ENCODE results near the gene VSIR.
A peak's percentile ranks its signal among the peaks of the same experiment; 100 is the strongest.

Gene VSIR

DNA sequence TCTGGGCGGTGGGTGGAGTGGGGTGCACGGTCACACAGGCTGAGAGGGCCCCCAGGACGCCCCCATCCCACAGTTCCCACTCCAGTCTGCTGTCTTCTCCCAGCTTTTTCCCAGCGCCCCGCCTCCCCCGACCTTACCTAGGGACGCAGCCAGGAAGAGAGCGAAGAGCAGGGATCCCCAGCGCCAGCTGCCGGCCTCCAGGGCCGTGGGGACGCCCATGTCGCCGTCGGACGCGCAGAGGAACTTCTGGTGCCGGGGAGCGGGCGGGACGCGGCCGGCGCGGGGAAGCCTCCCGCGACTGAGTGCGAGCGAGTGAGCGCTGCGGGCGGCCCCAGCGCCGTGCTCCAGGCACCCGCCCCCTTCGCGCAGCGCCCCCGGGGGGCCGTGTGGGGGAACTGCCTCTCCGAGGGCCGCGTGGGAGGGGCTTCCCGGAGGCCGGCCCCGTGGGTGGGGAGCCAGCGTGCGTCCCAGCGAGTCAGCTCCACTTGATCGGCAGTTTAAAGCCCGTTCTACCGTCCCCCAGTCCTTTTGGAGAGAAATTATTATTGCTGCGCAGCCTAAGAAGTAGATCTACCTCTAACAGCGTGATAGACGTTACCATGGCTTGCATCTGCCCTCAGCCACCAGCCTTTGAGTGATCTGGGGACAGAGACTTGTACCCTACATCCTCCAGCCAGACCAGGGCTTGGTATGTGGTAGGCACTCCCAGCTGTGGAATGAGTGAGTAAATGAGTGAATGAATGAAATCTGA lies at the start of gene VSIR:
TSS of gene VSIR (minus strand) at position 300 of the 751 bp plus-strand sequence. CDS start at position 219, 81 bp downstream.
- peak; percentile 97 for DNase-seq

DNA sequence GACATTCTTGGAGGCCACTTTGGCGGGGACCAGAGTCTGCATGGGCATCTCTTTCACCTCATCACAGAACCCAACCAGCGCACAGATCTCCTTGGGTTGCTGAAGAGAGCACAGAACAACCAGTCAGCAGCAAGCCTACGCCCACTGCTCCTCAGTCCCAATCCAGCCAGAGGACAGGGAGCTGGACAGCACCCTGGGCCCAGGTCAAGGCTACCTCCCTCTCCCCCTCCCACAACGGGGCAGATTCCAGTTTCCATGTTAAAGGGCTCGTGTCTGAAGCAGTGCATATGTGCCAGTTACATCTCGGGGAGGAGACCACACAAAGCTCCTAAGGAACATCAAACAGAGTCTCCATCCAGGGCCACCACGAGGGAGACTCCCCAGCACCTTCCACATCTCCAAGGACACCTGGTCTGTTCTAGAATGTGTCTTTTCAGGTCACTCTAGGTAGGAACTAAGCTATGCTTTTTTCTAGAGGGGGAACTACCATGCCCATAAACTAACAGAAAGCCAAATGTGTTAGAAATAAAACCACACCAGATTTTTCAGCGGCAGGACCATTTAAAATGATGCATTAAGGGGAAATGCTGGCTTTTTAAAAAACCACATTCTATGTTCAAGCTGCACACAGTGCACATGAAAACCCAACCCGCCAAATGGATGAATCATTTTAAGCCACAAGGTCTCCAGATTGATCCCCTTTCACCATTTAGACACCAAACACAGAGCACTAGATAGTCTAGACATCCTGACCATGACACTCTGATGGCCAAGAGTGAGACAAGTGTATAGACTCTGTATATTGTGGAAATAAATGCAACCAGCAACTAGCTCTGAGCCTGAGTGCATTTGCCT lies 48.8 kb upstream of the VSIR start:
- DNase-seq, result no peak

DNA sequence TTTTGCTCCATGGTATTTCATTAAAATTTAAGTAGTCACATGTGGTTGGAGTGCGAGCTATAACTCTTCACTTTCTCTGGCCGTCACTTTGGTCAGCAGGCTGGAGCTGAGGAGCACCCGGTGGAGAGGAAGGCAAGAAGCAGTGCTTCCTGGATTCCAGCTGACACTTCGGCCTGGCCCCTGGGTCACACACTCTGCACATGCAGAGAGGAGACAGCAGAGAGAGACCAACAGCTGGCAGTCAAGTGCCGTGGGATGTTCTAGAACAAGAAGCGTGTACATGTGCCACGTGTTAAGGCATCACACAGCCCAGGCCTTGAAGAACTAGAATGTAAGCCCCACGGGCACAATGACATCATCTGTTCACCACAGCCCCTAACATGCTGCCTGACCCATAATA lies 47.6 kb upstream of the VSIR start:
- no peak for DNase-seq

DNA sequence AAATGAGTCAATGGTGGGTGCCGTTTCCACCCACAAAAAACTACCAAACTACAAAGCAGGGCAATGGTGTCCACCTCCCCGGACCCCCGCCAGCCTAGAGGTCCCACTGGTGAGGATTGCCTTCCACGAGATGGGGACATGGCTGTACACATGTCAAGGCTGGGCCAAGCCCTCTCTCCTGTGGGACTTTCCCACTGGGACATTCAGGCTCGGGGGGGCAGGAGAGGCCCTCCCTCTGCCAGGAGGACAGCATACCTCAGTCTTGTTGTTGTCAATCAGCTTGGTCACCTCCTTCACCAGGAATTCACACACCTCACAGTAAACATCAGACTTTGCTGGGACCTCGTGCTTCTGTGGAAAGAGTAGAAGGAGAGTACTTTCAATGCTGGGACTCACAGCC lies 46.7 kb upstream of the VSIR start:
- DNase-seq, result no peak

DNA sequence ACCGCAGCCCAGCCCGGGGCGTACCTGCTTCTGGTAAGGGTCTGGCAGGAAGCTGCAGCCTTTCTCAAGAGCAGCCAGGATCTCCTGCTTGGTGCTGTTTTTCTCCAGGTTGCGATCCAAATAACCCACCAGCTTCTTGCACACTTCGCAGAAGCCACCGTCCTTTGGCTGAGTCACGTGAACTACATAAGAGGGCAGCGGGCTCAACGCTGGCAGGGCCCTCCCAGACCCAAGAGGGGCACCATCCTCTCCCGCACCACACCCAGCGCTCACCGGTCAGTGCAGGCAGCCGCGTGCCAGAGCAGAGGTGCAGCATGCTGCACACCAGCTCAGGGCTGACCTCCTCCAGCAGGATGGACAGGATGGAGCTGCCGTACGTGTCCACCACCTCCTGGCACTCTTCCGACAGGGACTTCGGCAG lies 46.1 kb upstream of the VSIR start:
- no peak for DNase-seq

DNA sequence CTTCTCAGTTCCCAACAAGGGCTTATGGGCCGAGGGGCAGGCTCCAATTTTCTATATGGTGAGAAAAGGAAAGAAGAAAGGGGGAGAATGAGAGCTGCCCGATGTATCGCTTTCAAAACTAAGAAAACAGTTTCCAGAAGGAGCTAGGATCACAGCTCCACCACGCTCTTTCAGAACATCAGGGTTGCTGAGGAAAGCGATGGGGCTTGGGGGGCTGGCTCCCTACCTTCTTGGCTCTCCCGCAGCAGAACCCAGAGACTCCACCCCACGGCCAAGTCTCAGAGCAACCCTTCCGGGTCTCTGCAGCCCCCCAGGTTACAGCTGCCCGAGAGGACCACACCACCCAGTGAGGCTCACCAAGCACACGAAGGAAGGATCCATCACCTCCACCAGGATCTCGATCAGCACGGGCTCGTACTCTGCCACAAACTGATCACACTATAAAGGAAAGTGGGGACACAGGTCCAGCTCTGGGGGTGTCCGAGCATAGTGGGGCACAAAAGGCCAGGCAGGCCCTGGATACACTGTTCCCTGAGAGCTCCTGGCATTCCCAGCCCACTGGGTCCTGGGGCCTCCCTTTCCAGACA lies 45.4 kb upstream of the VSIR start:
- no peak for DNase-seq

DNA sequence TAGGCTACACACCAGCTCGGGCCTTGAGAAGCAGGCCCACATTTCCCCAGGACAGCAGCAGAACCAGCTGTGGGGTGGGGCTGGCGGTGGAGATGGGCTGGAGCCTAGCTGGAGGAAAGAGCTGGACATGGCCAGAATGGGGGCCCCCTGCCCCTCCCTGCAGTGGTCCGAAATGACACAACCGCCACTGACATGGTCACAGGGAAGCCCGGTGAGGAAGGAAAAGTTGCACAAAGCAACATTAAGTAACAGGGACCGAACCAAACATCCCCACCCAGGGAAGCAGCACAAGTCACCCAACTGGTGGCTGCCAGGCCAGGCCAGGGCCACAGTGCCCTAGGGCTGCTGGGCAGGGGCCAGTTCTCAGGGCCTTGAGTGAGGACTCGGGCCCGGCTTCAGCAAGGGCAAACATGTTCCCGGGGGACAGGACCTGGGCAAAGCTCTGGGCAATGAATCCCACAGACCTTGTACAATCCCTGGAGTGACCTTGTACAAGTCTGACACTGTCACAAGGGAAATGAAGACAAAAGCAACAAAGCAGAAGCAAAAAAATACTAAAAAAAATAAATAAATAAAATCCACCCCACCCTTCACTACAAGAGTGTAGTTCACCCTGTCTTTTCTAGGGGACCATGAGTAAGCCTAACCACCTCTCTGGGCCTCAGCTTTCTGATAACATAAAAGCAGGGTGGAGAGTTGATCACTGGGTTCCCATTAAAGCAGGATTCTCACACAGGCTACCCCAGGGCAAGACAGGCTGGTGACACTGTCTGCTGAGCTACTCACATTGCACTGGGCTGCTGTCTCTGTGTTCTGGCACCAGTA lies 44.7 kb upstream of the VSIR start:
- DNase-seq, result no peak

DNA sequence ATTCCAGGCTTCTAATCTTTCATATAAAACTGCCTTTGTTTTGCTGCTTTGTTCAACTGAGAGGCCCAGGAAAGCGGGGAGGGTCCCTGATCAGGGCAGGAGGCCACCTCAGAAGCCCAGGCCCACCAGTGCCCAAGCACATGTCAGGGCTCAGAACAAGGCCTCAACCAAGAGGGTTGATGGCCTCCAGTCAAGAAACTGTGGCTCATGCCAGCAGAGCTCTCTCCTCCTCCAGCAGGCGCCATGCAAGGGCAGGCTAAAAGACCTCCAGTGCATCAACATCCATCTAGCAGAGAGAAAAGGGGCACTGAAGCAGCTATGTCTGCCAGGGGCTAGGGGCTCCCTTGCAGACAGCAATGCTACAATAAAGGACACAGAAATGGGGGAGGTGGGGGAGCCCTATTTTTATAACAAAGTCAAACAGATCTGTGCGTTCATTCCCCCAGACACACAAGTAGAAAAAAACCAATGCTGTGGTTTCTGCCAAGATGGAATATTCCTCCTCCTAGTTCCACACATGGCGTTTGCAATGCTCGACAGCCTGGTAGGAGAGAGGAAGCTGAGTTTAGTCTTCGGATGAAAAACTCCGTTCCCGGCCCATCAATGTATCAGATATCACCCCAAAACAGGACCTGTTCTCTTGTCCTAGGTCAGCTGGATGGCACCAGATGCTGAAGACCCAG lies 43.8 kb upstream of the VSIR start:
- DNase-seq, result no peak

DNA sequence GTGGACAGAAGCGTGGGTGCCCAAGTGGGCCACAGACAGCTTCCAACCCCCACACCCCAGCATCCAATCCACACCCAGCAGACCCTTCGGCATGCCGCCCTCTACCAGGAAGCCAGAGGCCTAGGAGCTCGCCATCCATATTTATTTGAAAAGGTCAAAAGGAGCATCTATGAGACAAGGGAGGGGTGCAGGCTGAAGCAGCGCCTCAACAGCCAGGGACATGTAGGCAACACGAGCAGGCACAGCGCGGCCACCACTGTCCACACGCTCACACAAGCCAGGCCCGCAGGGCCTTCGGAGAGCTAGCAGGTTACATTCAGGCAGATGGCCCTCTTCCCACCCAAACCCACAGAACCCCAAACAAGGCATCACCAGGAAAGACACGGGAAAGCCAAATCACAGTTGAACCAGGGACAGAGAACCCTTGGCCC lies 43.1 kb upstream of the VSIR start:
- no peak for DNase-seq

DNA sequence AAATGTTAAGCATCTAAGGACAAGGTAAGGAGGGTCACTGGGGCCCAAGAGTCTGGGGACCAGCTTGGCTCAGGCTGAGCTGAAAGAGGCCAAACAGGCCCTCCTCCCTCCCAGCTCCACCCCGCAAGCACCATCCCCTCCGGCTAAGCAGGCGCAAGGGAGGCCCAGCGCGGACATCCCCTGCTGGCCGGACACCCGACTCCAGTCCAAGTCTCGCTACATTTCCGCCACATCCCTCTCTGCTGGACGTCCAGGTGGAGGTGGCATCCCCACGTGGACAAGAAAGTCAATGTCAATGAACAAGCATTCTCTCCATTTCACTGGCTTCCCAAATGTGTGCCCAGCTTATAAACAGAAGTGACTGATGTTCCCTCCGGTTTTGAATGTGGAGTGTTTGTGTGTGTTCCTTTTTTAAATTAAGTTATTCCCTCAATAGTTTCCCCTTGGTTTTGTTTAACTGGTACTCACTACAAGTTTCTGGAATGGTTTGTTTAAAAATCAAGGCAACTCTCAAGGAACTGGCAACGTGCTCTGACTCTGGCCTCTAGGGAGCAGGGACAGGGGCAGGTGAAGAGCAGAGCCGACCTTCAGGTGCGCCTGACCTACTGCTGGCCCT lies 42.3 kb upstream of the VSIR start:
- no peak for DNase-seq

DNA sequence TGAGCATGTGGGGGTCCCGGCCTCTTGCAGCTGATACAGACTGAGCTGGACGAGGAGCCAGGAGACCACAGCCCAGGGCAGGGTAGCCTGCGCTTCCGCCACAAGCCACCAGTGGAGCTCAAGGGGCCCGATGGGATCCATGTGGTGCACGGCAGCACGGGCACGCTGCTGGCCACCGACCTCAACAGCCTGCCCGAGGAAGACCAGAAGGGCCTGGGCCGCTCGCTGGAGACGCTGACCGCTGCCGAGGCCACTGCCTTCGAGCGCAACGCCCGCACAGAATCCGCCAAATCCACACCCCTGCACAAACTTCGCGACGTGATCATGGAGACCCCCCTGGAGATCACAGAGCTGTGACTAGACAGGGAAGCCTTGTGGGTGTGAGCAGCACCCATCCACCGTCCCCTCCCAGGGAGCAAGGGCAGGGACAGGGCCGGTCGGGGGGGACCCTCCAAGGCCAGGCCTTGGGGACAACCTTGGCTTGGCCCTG lies 41.6 kb upstream of the VSIR start:
- DNase-seq, result no peak

DNA sequence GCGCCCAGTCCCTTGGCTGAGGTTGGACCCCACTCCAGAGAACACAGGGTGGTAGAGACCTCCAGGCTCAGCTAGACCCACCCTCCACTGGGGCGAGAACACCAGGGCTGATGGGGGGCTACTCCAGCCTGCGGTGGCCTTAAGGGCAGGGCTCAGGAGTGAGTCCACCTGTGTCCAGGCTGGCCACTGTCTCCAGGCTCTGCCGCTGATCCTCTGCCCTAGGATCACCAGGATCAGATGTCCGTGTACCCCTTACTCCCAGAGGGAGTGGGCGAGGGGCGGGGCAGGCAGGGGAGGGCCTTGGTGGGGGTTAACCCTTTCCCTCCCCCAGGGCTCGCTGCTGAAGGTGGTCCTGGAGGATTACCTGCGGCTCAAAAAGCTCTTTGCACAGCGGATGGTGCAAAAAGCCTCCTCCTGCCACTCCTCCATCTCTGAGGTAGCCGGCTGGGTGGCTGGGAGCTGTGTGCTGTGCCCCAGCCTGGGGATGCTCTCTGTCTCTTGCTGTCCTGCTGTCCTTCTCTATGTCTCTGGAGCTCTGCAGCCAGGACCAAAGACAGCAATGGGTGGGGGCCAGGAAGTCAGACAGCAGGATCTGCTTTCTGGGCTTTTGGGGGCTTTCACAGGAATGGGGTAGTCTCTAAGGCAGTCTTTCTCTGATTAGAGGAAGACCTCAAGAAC lies 39.7 kb upstream of the VSIR start:
- no peak for DNase-seq

DNA sequence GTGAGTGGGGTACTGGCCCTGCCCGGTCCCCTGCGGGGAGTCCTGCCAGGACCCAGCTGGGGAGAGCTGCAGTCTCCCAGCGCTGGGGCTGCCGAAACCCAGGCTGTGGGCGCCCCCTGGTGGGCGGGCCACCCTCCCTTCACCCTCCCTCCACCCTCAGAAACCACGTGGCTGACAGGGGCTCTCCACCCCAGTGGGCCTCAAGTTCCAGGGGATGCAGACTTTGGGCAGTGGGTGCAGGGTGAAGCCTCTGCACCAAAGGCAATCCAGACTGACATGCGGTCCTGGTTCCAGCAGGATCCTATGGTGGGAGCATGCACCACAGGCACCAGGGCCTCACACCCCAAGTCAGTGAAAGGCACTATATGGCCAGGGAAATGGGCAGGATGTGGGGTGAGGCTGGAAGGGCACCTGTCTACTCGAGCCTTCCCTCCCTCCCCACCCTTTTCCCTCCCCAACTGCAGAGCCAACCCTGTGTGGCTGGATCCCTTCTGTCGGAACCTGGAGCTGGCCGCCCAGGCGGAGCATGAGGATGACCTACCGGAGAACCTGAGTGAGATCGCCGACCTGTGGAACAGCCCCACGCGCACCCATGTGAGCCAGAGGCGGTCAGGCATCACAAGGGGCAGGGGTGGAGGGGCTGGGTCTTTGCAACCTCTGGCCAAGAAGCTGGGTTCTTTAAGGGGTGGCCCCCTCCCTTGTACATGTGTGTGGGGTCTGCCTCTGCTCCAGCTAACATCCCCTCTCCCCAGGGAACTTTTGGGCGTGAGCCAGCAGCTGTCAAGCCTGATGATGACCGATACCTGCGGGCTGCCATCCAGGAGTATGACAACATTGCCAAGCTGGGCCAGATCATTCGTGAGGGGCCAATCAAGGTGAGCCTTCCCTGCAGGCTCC lies 38.9 kb upstream of the VSIR start:
- DNase-seq, result peak; percentile 87

DNA sequence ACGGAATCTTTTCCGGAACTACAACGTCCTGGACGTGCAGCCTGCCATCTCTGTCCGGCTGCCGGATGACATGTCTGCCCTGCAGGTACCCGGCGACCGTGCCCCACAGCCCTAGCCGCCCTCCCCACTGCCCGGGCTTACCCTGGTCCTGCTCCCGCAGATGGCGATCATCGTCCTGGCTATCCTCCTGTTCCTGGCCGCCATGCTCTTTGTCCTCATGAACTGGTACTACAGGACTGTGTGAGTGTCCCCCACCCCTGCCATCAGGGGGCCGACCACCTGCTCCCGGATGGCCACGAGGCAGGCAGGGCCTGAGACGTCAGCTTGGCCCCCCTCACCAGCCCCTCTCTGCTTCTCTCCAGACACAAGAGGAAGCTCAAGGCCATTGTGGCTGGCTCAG lies 38.0 kb upstream of the VSIR start:
- no peak for DNase-seq

DNA sequence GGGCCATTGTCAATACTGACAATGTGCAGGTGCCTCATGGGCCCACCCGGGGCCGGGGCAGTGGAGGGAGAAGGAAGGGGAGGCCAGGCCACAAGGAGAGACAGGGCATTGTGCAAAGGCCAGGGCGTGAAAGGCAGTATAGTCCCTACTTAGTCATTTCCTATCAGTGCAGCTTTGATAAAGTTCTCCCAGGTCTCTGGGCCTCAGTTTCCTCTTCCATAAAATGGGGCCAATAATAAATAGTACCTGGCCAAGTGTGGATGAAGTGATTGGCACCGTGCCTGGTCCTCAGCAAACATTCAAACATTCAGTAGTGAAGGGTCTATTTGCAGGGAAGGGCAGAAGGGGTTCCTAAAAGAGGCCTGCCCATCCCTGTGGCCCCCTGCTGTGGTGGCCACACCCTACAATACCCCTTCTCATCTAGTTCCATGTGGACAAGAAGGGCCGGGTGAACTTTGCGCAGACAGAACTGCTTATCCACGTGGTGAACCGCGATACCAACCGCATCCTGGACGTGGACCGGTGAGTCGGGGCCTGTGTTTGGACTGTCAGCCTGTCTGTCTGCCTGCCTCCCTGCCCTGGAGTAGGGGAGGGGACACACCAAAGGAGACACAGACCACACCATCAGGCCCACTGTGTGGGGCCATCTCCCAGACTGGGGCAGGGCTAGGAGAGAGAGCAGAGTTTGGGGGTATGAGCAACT lies 36.9 kb upstream of the VSIR start:
- no peak for DNase-seq

DNA sequence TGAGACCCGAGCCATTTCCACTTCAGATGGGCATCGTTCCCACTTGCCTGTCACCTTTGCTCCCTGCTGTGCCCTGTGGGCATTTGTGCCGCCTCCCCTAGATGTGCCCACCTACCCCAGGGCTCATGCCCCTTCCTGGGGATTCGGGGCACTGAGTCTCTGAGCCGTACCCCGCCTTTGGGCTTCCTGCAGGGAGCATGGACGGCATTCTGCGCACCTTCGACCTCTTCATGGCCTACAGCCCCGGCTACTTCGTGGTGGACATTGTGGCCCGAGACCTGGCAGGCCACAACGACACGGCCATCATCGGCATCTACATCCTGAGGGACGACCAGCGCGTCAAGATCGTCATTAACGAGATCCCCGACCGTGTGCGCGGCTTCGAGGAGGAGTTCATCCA lies 36.3 kb upstream of the VSIR start:
- DNase-seq, result no peak

DNA sequence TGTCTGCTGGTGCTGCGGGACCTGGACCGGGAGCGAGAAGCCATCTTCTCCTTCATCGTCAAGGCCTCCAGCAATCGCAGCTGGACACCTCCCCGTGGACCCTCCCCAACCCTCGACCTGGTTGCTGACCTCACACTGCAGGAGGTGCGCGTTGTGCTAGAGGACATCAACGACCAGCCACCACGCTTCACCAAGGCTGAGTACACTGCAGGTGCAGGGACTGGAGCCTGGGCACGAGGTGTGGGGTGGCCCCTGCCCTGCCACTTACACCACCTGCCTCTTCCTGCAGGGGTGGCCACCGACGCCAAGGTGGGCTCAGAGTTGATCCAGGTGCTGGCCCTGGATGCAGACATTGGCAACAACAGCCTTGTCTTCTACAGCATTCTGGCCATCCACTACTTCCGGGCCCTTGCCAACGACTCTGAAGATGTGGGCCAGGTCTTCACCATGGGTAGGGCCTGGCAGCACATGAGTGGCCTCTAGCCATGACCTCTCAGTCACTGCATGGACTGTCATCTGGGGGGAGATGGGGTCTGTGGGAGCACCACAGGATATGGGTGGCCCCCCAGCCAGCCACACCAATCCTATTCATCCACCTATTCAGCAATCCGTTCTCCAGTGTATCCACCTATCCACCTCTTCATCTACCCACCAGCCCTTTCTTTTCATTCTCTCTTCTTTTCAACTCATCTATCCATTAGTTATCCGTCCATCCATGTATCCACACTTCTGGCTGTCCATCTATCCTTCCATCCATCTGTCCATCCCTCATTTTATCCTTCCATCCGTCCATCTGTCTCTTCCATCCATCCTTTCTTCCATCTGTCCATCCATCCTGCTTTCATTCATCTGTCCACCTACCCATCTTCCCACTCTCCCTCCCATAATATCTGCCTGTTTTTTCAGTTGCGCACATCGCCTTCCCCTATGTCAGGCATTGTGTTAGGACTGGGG lies 34.5 kb upstream of the VSIR start:
- DNase-seq, result no peak

Data from activated CD4-positive, alpha-beta T cell treated with anti-CD3 and anti-CD28 coated beads for 48 hours (primary cell).